HG02610 (cell line): Measurements from ENCODE around the gene CHAF1A.

Experiments
- ATAC-seq: cut with Tn5 transposase; IDR thresholded peaks from one replicate; pipeline ENCODE4 v1.9.1; 2021; ENCODE audit warnings: mild to moderate bottlenecking, moderate library complexity; ENCODE audit not compliant: unreplicated experiment

Gene CHAF1A

DNA sequence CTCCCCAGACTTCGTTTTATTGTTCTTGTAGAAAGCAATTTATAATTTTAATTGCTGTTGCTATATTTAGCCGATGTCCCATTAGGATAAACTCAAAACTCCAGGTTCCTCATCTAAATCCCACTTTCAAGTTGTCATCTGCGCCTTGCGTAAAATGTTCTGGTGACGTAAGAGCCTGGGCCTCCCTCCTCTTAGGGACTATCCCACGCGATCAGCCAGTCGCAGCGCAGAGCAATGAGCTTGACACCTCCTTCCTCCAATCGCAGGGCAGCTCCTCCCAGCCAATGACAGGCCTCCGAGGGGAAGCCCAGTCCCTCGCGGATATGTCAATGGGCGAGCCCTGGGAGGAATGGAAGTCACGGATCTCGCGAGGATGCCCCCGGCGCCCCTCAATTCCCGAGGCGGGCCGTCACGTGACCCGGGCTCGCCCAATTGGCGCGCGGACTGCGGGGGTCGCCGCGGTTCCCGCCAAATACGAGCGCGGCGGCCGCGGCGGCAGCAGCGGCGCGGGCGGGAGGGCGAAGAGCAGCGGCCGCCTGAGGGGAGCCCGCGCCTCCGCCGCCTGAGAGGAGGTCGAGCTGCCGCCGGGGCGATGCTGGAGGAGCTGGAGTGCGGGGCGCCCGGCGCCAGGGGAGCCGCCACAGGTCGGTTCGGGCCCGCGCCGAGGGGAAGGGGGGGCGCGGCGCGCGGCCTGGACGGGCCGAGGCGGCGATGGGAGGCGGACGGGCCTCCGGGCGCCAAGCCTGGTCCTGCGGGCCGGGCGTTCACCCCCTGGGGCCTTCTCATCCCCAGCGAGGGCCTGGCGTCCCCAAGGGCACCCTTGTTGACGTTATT lies at the start of gene CHAF1A:
TSS of gene CHAF1A (plus strand) at position 470 of the 834 bp plus-strand sequence. CDS start at position 593, 123 bp downstream.
- ATAC-seq, result peak; percentile 84

GRCh38 chr19:4352701-4353121 lies 49.7 kb upstream of the CHAF1A start:
- ATAC-seq, result no peak

GRCh38 chr19:4354282-4354681 lies 48.2 kb upstream of the CHAF1A start:
- no peak for ATAC-seq

- no peak for ATAC-seq
Observed at GRCh38 chr19:4354897-4355296, 47.5 kb upstream of the CHAF1A start.

GRCh38 chr19:4357095-4357797 lies 45.2 kb upstream of the CHAF1A start:
- no peak for ATAC-seq

- ATAC-seq, result no peak
Observed at GRCh38 chr19:4357921-4358326, 44.5 kb upstream of the CHAF1A start.

DNA sequence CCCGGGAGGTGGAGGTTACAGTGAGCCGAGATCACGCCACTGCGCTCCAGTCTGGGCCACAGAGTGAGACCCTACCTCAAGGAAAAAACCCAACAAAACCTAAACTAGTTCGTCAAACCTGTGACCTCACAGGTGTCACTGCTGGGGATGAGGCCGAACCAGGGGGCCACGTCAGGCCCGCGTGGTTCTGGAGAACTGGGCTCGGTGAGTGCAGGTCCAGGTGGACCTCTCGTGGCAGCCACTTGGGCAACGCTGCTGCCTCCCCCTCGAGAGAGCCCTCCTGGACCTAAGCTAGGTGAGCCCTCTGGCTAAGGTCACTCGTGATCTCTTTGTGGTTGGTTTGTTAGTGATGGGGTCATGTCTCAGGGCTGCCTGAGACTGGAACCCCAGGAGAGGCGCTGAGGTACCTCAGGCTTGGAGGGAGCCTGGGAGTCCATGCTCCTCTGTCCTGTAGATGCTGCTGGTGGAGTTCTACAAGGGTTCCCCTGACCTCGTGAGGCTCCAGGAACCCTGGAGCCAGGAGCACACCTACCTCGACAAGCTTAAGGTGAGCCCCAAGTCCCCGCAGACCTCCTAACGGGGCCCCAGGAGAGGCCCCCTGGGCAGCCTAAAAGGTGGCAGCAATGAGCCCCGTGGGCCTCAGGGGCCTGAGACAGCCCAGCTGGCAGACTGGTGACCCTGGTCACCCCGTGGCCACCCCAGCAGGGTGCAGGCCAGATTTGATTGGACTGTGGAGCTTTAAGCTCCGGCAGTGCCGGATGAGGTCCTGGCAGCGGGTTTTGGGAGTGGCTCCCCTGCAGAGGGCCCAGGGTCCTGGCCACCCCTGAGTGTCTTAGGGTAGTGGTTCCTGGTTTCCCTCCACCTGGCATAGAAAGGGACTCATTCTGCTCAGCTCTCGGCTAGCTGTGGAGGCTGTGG lies 43.5 kb upstream of the CHAF1A start:
- ATAC-seq, result no peak

DNA sequence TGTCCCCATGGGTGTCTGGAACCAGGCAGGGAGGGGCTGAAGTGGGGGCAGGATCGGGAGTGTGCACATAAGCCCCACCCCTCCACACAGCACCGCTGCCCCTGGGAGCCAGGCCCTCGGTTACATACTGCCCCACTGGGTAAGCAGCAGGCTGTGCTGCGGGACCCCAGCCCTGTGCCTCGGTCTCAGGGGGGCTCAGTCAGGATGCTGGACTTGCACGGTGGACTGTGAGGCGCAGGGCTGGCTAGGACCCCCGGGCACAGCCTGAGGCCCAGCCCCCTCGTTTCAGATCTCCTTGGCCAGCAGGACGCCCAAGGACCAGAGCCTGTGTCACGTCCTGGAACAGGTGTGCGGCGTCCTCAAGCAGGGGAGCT lies 42.8 kb upstream of the CHAF1A start:
- no peak for ATAC-seq

DNA sequence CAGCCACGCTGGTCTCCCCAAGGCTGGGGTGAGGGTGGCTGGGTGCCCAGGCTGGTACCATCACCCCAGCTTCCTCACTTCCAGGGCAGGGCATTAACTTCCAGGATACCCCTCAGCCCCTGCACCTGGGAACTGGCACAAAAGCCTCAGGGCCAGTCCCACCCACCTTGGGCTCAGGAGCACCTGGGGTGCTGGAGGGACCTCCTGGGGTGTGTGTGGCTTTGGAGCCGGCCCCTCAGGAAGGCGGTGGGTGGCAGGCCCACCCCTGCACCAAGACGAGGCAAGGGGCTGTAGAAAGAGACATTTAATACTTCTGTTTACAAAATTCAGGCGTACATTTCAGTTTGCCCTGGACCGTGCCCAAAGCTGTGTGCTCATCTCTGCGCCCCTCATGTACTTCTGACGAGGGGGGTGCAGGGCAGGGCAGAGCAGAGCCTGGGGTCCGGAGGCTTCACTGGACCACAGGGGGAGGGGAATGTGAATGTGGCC lies 42.3 kb upstream of the CHAF1A start:
- ATAC-seq, result no peak

GRCh38 chr19:4360641-4361151 lies 41.7 kb upstream of the CHAF1A start:
- no peak for ATAC-seq

DNA sequence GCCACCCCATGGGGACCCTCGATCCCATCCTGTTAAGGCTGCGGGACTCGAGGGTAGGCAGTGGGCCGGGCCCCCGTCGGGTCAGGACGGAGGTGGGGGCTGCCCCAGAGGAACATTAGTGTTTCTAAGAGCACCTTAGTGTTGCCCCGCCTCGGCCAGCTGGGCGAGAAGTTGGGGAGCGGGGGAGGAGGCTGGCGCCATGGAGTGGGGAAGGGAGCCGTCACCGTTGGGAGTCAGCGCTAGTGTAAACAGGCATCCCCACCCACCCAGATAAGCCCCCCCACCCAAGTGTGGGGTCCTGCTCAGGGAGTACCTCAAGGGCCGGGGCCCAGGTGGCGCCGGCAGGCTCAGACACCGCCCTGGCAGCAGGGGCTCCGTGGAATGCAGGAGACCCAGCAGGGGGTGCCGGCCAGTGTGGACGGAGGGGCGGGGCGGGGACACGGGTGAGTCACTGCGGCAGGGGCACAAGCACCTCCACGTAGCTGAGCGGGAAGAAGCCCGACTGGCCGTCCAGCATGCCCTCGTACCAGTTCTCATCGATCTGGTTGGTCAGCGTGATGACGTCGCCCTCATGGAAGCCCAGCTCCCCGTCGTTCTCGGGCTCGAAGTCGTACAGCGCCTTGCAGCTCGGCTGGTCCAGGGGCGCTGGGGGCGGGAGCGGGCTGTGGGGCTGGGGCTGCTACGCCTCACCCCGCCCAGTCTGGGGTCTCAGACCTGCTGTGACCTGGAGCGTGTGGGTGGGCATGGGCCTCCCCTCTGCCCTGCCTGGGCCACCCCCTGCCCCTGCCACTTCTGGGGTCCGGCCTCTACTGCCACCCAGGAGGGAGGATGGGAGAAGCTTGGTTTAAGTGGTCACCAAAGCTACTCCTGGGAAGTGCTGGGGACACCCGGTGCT lies 41.0 kb upstream of the CHAF1A start:
- ATAC-seq, result no peak

DNA sequence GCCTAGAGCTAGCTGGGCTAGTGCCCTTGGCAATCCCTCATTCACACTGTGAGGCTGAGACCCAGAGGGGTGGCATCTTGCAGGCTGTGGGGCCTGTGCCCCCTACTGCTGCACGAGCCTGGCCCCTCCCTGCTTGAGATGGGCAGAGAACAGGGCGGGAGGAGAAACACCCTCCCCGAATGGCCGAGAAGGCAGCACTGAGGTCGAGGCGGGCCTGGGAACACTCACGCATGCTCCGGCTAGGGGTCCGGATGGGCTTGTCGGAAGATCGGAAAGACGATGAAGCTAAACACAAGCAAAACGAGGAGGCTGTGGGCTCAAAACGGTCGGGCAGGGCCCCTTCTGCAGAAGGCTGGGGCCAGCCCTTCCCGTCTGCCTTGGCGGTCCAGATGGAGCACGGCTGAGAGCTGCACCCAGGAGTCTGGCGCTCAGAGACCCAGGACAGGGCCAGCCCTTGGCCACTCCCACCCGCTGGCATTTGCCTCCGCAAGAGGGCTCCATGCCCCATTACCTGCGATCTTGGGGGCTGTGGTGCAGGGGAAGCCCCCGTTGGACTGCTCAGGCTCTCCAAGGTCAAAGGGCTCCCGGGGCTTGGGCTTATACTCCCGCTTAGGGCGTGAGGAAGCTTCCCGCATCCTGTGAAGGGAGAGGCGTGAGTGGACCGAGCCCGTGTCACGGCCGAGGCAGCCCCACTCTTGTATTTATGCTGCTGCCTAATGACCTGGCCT lies 40.2 kb upstream of the CHAF1A start:
- ATAC-seq, result no peak

DNA sequence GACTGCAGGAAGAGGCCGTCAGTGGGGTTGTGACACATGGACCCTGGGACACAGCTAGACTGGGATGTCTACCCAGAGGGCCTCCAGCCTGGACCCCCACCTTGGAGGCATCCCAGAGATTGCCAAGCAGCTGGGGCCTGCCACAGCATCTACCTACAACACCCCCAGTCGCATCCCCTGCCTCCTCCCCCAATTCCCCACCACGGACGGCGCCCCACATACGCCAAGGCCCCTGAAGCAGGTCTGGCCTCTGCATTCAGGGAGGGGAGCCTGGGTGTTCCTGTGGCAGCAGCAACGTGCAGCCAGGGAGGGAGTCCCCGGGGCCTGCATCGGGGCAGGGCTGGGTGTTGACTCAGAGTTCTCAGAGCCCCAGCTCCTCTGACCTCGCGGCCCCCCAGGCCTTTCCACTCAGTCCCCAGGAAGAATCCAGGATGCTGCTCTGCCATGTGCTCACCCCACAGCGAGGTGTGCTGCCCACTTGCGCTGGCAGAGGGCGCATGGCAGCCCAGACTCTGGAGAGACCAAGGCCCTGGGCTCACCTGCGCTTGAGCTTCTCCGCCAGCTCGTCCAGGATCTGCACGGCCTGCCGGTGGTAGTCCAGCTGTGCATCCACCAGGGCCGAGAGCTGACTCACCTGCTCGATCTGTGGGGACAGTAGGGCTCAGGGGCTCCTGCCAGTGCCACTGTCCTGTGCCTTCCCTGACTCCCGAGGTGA lies 39.5 kb upstream of the CHAF1A start:
- no peak for ATAC-seq

DNA sequence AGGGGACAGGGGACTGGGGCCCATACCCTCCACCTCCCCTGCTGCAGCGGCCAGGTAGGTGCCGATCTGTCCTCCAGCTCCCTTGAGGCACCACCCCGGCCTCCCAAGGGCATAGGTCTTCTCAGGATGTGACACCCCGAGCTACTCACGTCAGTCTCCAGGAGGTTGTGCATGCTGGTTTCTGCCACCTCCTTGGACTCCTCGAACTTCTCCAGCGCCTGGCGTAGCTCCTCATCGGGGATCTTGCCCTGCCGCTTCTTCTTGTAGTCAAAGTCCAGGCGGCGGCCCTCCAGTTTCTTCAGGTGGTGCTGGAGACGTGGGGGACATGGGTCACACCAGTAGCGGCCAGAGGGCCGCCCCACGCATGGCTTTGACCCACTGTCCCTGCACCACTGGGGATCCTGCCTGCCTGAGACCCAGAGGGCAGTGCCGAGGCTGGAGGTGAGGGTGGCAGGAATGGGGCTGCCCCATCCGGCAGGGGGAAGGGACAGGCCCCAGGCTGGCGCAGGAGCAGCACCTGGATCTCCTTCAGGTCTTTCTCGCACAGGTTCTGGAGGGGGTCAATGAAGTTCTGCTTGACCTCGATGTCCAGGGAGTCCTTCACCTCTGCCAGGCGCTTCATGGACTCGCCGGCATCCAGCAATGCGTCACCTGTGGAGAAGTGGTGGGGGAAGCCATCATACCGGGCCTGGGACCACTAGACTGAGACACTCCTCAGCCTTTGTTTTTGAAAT lies 38.7 kb upstream of the CHAF1A start:
- ATAC-seq, result no peak

DNA sequence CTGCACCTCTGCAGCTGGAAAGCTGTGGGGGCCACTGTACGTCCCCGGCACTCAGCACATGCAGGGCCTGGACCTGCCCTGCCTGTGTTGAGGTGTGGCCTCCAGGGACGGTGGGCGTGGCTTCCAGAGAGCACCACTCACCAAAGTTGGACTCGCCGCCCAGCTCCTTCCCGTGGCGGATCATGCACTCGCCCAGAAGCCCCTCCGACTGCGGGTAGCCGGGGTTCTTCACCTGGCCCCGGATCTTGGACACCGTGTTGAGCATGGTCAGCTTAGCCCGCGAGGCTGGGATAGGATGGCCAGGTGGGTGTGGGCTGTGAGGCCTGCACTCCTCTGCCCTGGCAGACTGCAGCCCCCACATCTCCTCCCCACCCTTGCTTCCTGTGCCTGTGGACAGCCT lies 37.1 kb upstream of the CHAF1A start:
- ATAC-seq, result no peak

DNA sequence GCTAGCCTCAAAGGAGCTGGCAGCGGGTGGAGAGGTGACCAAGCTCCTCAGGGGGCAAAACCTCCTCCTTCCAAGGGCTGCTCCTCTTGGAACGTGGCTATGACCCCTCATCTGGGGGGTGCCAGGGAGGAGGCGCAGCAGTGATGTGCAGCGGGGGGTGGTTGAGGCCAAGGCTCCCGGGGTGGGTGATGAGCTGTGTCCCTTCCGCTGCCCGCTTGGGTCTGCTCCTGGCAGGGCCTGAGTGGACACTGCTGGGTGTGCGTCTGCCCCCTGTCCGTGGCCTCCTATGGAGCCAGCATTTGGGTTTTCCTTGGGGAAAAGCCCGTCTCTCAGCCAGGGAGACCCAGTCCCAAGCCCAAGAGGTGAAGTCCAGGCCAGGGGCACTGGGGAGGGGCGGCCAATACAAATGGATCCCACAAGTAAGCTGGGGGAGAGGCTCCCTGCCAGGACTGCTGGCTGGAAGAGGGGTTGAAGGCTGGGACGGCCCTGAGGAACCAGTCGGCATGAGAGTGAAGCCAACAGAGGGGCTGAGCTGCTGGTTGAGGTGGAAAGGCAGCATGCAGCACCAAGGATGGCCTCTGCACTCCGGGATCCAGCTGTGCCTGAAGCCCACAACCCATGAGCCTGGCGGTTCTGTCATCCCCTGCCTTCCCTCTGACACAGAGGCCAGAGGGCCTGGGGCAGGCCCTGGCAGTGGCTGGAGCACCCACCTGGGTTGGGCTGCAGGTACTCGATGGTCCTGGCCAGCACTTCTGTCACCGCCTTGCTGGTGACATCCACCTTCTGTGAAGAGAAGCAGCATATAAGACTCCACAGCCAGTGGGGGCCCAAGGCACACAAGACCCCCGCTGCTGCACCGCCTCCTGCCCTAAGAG lies 36.4 kb upstream of the CHAF1A start:
- no peak for ATAC-seq
